ENCODE measurements around the gene CTXND1.
A peak's percentile ranks its signal among the peaks of the same experiment; 100 is the strongest.

The CTXND1 gene

DNA sequence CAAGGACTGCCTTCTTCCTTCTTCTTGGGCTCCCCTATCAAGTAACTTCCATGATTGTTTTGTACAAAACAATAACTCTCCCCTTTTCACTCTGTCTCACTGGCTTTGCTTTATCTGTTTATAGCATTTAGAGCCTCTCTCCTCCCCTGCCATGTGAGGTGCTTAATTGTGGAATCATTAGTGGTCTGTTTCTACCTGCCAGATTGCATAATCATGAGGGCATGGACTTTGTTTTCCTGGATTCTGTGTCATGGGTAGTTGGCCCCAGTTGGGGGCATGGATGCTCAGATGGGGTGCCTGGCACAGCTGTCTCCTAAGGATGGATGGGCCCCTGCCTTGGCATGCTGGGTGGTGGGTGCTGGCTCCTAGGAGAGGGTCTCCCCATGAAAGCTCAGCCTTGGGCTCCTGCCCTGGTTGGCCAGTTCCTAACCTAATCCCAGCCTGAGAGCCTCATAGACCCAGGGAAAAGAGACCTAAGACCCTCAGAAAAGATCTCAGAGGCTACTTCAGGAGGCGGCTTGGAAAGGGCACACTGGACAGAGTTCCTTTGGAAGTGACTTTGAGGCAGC is 8.0 kb upstream of the CTXND1 start:
- no peak for DNase-seq

DNA sequence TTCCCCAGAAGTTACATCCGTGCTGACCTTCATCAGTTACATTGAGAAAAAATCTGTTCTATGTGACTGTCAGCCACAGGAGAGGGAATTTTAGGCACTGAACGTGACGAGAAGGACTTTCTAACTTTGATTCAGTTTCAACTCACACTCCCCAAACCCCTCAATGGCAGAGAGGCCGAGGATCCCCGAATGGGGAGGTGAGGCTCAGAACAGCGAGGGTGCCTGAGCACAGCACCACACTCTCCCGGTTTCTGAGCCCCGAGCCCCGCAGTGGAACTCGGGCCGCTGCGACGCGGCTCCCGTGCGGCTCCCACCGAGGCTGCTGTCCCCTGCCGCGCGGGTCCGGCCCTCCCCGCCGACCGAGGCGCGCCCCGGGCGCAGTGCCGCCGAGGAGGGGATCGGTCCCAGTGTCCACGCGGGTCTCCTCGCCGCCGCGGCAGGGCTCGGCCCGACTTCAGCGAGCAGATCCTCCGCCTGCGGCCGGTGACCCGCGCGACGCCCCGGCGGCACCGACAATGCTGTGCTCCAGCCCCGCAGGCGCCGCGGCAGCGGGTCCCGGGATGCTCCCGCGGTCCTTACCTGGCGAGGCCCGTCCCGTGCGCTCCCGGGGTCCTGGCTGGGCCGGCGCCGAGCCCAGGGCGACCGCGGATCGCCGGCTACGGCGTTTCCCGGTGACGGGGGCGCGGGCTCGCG is 439 bp downstream of the CTXND1 start:
- DNase-seq = peak; percentile 67

DNA sequence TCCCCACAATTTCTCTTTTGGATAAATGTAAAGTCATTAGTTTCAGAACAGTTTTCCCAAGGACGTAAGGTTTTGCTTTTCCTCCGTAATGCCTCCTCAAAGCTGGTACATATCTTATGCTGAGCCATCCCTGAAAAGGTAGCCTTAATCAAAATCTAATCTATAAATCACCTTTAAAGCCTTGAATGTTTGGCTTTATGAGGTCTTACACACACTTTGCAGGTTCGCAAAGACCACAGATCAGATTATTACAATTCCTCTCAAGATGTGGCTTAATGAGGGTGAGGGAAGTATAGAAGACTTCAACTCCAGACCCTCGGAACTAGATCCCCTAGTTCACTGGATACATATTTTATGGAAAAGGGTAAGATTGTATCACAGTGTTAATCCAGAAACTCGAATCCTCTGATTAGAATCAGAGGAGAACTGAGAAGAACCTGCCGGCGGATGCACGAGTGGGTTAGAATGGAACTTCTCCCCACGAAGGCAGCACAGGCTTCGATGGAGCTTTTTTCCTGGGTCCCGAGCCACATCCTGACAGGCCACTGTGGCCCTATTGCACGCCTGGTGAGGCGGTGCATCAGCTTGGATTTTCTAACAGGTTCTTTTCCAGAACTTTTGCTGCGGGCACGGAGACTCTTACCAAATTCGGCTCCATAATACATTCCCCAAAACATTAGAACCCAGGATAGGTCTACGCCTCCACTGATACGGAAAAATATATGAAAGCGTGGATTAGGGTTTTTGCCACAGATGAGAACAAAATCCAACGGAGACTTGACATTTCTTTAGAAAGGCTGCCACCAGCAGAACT is 1.2 kb downstream of the CTXND1 start:
- DNase-seq = no peak

DNA sequence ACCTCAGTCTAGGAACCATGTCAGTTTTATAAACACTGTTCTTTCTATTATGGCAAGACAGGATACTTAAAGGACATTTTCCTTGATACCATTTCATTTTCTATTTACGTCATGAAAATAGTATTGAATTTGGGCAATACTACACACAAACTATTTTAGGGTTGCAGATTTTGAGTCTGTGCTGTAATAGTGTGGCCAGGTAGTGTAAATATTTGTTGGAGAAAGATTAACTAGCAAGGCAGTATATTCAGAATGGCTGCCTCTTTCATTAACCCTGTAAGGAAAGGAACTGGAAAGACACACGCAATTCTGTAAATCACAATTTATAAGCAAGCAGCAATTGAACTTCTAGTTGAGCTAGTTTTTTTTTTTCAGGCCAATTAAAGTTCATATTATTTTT is 2.0 kb downstream of the CTXND1 start:
- DNase-seq = no peak

DNA sequence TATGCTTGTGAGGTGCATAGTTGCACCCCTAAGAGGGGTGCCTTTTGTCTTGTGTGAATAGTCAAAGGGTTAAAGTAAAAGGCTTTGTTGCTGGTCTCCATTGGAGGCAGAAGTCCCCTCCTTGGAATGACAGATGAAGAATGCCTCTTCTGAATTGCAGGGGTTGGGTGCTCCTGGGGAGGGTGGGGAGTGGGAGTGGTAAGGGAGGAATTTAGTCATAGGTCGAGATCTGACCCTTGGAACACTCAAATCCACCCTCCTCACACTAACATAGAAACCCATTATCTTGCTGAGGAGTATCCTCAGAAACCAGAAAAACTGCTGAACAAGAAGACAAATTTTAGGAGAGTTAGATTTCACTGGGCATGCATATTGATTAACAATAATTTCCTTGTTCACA is 4.7 kb downstream of the CTXND1 start:
- DNase-seq = no peak

DNA sequence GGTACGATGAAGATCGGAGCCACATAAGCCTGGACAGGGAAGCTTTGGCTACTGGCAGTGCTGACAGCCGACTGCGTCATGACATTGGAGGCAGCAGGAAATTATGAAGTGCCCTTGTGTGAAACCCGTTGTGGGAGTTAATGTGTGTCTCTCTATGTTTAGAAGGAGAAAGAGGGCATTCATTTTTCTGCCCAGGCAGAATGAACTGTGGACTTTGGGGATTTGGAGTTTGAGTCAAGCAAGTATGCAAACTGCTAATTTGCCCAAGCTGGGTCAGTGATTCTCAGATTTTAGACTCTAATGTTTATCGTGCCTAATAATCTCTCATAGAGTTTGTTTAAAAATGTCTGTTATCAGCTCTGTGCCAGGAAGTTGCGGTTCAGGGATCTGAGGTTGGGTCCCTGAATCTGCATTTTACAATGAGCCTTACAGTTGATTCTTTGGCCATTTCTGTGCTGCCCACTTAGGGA is 5.6 kb downstream of the CTXND1 start:
- no peak for DNase-seq

DNA sequence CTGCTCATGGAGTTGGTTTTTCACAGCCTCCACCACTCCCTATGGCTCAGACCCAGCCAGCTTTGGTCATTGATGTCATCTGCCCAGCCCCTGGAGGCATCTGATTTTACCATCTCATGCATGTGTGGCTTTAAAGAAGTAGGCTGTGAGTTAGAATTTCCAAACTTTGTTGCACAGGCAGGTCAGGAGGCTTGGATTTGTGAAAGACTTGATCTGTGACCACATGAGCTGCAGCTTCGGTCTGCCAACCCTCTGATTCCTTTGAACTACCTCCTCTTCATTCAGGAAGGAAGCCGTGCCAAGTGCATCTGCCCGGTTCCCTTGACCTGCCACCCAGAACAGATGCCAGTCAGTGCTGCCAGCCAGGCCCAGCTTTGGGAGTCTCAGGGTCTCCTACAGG is 9.2 kb downstream of the CTXND1 start:
- no peak for DNase-seq

DNA sequence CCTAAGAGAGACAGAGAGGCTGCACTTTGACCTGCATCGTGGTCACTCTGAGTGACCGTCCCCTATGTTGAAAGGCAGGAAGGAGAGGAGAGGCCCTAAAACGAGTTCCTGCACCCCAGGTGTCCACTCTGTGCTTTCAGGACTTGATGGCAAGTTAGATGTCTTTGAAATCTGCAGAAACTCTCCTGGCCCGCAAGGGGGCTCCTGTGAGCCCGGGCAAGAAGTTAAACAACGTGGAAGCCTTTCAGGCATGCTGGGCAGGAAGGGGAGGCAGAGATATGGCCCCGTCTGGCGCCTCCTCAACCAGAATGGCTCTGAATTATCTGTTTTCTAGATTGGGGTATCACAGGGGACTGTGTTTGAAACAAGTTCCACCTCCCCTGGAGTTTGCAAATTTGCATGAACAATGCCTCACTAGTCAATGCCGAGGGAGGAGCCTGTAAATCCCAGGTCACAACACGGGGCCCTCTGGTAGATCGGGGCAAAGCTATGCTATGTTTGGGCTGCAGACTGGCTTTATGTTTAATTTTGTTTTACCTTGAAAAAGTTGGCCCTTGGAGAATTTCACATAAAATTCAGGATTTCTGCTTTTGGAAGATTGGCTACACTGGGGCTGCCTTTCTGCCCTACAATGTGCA is 9.8 kb downstream of the CTXND1 start:
- no peak for DNase-seq

DNA sequence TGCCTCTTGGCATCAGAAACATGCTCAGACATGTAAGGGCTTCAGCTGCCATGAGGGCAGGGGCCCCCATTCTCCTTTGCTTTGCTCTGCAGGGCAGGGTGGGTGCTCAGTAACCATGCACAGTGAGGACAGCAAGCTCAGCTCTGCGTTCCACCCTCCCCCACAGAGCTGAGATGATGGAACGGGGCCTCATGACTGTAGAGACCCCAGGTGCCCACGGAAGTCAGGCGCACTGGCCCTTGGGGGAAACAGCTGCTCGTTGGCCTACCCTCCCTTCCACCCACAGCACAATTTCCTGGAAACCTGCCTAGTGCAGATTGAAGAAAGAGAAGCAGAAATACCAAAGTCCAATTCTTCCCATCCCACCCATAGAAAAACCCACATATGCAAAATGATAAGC is 10.5 kb downstream of the CTXND1 start:
- no peak for DNase-seq

DNA sequence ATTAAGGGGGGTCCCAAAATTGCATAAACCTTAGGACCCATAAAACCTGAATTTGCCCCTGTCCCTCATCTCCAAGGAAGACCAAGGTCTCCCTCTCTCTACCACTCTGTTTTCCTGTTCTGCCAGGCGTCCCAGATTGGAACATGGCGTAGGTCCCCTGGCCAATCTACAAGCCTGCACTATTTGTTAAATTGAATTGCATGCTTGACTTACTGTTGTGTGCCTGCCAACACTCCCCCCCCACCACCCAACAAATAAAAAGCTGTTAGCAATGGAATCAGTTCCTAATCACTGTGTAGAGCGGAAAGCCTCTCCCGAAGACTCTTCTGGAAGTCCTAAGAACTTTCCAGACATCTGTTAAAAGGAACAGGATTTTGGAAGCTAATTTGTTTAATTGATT is 11.7 kb downstream of the CTXND1 start:
- DNase-seq = no peak

DNA sequence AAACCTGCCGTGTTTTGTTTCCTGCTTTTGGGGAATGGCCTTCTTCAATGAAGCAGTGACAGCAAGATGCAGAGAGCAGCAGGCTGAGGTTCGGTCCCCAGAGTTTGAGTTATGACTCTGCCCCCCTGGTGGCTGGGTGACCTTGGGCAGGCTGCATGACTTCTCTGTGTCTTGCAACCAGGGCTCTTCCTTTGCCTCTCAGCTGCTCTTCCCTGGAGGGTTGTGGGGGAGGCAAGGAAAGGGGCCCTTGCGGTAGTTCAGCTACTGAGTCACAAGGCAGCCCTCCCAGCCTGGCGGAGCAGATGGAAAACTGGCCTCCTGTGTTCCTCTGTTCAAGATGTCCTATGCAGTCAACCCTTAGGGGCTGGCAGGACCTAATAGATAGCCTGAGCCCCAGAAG is 17.1 kb downstream of the CTXND1 start:
- DNase-seq = no peak

DNA sequence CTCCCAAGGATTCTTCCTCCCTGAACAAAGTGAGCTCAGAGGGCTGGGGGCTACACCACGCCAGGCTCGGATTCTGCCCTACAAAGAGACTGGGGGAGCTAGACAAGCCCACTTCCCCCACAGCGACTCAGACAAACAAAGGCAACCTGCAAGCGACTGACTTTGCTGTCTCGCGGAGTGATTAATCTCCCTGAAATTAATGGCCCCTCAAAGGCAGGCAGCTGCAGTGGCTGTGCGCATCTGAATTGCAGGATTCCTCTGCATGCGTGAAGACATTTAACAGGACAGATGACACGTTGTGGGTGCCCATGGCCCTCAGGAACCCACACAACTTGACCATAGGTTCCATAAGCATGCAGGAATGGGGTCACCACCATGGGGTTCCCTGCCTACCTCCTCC is 18.4 kb downstream of the CTXND1 start:
- peak; percentile 47 for DNase-seq

DNA sequence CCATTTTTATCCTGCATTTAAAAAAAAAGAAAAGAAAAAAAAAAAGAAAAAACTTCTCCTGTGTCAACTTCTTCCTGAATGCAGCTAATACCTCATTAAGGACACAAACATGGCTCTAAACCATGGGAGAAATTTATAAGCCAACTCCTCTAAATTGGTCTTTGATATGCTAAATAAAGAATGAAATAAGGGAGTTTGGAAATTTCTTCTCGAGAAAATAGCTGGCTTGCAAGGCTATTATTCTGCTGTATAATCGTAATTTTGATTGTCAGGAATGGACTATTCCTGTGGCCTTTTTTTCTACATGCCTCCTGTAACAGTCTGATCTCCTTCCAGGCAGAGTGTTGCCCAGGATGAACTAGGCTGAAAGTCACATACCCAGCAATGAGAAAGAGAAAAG is 20.6 kb downstream of the CTXND1 start:
- DNase-seq = no peak

DNA sequence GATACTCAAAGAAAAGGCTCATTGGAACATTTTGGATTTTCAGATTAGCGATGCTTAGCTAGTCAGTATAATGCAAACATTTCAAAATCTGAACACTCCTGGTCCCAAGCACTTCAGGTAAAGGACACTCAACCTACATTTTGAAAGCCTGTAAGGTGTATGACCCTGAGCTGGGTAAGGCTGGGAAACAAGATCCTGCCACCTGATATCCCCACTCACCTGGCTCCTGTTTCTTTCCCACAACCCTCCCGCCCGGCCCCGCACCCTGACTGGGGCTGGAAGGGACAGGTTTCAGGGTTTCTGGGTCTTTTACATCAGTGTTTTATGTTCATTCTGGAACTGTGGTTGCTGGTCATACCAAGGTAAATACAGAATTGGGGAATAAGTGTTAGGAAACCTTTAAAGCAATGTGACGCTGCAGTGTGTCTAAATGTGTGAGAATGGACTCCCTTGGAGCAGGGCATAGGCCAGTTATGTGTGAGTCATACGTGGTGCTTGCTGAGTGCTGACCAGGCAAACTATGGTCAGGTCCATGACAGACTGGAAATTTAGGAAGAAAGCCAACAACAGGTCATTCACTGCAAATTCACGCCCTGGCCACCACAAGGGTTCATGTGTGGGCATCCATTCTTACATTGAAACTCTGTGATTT is 22.9 kb downstream of the CTXND1 start:
- no peak for DNase-seq

DNA sequence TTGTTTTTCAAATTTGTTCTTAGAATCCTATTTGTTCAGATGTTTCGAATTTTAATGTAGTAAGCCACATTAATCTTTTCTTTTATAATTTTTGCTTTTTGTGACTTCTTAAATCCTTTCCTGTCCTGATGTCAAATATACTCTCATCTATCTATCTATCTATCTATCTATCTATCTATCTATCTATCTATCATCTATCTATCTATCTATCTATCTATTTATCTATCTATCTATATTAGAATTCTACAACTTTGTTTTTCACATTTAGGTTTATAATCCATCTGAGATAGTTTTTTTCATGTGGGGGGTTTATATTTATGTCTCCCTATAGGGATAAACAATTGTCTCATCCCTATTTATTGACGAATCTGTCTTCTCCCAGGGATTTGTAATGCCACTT is 32.1 kb downstream of the CTXND1 start:
- DNase-seq = no peak

DNA sequence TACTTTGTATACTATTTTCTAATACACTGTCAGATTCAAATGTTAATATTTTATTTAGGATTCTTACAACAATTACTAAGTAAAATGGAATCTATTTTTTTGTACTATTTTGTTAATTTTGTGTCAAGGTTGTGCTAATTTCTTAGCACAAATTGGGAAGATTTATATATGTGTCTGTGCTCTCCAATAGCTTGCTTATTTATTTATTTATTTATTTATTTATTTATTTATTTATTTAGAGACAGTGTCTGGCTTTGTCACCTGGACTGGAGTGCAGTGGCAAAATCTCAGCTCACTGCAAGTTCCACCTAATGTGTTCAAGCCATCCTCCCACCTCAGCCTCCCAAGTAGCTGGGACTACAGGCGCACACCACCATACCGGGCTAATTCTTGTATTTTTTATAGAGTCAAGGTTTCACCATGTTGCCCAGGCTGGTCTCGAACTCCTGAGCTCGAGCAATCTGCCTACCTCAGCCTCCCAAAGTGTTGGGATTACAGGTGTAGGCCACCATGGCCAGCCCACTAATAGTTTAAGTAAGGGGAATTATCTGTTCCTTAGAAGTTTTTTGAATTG is 34.6 kb downstream of the CTXND1 start:
- no peak for DNase-seq

DNA sequence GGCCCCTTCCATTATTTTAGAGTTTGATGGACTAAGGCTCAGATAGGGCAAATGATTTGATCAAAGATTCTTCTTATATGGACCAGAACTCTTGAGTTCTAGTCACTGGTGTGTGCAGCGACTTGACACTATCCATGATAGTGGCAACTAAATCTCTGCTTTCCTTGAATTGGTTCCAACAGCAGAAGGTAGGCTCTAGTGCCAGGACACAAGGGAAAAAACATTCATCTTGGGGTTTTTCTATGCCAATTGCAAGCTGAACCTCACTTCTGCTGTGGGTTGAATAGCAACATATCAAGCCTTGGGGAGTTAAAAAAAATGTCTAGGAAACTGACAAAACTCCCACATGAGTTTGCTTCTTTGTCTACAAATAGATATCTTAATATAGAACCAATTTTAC is 35.1 kb downstream of the CTXND1 start:
- DNase-seq = no peak

DNA sequence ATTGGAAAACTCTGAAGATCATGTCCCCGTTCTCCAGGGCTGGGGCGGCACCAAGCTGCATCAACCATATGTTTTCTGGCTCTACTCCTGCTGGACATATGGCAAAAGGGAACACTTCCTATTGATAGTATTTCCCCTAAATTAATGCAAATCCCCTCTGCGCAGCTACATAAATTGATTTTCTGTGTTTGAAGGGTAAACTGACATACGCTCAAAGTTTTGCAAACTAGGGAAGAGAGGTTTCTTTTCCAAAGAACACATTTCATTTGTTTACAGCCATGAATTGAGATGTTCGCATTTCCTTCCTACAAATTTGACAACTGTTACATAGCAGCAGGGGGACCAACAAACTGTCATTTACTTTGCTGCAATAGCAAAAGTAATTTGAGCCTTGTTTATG is 35.9 kb downstream of the CTXND1 start:
- DNase-seq = no peak

DNA sequence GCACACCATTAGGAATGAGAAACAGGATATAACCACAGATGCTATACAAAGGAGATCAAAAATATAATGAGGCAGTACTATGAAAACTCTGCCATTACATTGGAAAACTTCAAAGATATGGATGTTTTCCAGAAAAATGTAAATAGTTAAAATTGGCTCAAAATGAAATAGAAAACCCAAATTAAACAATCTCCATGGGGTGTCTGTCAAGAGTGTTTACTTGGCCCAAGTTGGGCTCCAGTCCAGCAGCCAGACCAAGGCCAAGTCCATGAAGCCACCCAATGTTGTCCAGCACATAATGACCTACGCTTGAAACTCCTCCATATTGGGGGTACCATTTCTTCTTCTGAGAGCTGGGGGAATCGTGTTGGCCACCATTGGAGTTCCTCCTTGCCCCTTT is 37.1 kb downstream of the CTXND1 start:
- DNase-seq = no peak

DNA sequence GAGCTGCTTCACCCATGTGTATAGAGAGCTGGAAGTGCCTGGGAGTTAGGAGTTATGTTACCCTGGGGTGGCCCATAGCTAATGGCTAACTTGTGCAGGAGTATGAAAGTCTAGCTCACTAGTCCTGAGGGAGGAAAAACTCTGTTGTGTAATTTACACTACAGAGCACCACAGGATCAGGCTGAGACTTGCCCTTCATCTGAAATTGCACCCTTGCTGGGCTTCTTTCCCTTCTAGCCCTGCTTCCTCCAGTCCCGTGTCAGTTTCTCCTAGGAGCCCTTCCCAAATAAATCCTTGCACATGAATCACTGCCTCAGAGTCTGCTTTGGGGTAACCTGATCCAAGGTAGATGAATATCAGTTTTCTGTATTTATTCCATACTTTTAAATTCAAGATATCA is 40.0 kb downstream of the CTXND1 start:
- no peak for DNase-seq

DNA sequence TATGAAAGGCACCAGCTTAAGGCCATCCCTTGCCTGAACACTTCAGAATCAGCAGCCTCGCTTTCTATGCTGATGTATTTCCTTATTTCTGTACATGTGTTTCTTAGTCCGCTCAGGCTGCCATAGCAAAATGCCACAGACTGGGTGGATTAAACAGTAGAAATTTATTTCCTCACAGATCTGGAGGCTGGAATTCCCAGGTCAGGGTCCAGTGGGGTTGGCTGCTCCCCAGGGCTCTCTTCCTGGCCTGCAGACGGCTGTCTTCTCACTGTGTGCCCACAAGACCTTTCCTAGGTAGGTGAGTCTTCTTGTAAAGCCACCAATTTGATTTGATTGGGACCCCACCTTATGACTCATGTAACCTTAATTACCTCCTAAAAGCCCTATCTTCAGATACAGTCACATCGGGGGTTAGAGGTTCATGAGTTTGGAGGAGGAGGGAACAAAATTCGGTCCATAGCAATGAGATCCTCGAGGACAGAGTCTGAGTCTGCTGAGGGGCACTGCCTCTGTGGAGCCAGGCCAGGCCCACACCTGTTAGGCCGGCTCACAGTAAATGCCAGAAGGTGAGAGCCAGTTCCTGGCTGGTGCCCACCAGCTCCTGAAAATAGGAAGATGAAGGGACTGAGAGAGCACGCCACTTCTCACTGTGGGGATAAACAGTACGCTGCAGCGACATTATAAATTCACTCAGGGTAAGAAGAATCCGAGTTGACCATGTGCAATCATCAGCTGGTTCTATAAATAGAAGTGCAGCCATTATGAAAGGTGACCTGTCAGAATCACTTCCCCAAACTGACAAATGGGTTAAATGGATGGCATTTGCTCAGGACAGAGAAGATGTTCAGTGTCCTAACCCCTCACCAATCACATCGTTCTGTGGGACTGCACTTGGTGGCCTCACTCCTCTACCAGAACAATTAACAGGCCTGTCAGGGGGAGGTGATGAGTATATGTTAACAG is 41.1 kb downstream of the CTXND1 start:
- no peak for DNase-seq

Measured in right kidney (tissue), 1 donor.